Parathyroid adenoma (tissue), 2 donors: Measurements from ENCODE around the gene RABGAP1.

Experiments
- H2AFZ ChIP-seq: fragments of 300-600 bp; sonication (generic); one replicate; pipeline ENCODE4 v1.7.0; 2017; ENCODE audit warnings: antibody characterized with exemption, mild to moderate bottlenecking
- H3K27ac ChIP-seq: fragments of 300-600 bp; sonication (generic); one replicate; pipeline ENCODE4 v1.7.0; 2017
- H3K27me3 ChIP-seq: fragments of 300-600 bp; sonication (generic); one replicate; pipeline ENCODE4 v1.7.0; 2017; ENCODE audit warnings: low read length; ENCODE audit not compliant: control insufficient read depth, insufficient read depth
- H3K36me3 ChIP-seq: fragments of 300-600 bp; sonication (generic); one replicate; pipeline ENCODE4 v1.7.0; 2017; ENCODE audit warnings: low read length; ENCODE audit not compliant: control insufficient read depth, insufficient read depth
- H3K4me1 ChIP-seq: fragments of 300-600 bp; sonication (generic); one replicate; pipeline ENCODE4 v1.7.0; 2017; ENCODE audit warnings: control low read depth
- H3K4me2 ChIP-seq: fragments of 300-600 bp; sonication (generic); one replicate; pipeline ENCODE4 v1.7.0; 2017; ENCODE audit warnings: low read length
- H3K4me3 ChIP-seq: fragments of 300-600 bp; sonication (generic); one replicate; pipeline ENCODE4 v1.7.0; 2017; ENCODE audit warnings: low read depth, low read length
- H3K79me2 ChIP-seq: fragments of 300-600 bp; sonication (generic); one replicate; pipeline ENCODE4 v1.7.0; 2017; ENCODE audit warnings: control low read depth
- H3K9ac ChIP-seq: fragments of 300-600 bp; sonication (generic); one replicate; pipeline ENCODE4 v1.7.0; 2017; ENCODE audit warnings: mild to moderate bottlenecking
- H3K9me3 ChIP-seq: fragments of 300-600 bp; sonication (generic); one replicate; pipeline ENCODE4 v1.7.0; 2017; ENCODE audit warnings: low read length; ENCODE audit not compliant: control insufficient read depth
- TF ChIP-seq, protein P1 (sequence below): fragments of 300-600 bp; sonication (generic); IDR thresholded peaks from one replicate; pipeline ENCODE4 v1.7.0; 2017; ENCODE audit warnings: antibody characterized with exemption, mild to moderate bottlenecking
- donor health status: primary hyperparathyroidism.

RABGAP1 gene

GRCh38 chr9:123035791-123036190, 95.0 kb downstream of the RABGAP1 start:
- no peaks in the 10 kb centered on the region for H3K36me3 ChIP-seq
- H3K4me3 ChIP-seq: no peak overlapping the region
- no peaks in the 10 kb centered on the region for H3K9me3 ChIP-seq
- H3K4me2 ChIP-seq: no peak overlapping the region
- no peak overlapping the region for H2AFZ ChIP-seq
- H3K79me2 ChIP-seq: peaks cover 2% of the 10 kb centered on the region
- H3K4me1 ChIP-seq: no peaks in the 10 kb centered on the region
- no peaks in the 10 kb centered on the region for H3K27me3 ChIP-seq
- TF ChIP-seq, protein P1, sequence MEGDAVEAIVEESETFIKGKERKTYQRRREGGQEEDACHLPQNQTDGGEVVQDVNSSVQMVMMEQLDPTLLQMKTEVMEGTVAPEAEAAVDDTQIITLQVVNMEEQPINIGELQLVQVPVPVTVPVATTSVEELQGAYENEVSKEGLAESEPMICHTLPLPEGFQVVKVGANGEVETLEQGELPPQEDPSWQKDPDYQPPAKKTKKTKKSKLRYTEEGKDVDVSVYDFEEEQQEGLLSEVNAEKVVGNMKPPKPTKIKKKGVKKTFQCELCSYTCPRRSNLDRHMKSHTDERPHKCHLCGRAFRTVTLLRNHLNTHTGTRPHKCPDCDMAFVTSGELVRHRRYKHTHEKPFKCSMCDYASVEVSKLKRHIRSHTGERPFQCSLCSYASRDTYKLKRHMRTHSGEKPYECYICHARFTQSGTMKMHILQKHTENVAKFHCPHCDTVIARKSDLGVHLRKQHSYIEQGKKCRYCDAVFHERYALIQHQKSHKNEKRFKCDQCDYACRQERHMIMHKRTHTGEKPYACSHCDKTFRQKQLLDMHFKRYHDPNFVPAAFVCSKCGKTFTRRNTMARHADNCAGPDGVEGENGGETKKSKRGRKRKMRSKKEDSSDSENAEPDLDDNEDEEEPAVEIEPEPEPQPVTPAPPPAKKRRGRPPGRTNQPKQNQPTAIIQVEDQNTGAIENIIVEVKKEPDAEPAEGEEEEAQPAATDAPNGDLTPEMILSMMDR: no peak
- H3K27ac ChIP-seq: no peak overlapping the region
- no peak overlapping the region for H3K9ac ChIP-seq

- no peaks in the 10 kb centered on the region for H3K4me1 ChIP-seq
- H2AFZ ChIP-seq: no peak overlapping the region
Observed at GRCh38 chr9:123036893-123037545, 96.2 kb downstream of the RABGAP1 start.

GRCh38 chr9:123039617-123040219, 98.9 kb downstream of the RABGAP1 start:
- no peaks in the 10 kb centered on the region for H3K36me3 ChIP-seq
- no peaks in the 10 kb centered on the region for H3K4me1 ChIP-seq
- H3K79me2 ChIP-seq: peaks cover 2% of the 10 kb centered on the region
- no peaks in the 10 kb centered on the region for H3K27me3 ChIP-seq
- TF ChIP-seq, protein P1: no peak
- H2AFZ ChIP-seq: no peak overlapping the region
- H3K27ac ChIP-seq: no peak overlapping the region
- no peak overlapping the region for H3K4me2 ChIP-seq
- no peak overlapping the region for H3K9ac ChIP-seq
- no peak overlapping the region for H3K4me3 ChIP-seq
- H3K9me3 ChIP-seq: no peaks in the 10 kb centered on the region

More at GRCh38 chr9:123036893-123037545, 96.2 kb downstream of the RABGAP1 start:
- TF ChIP-seq, protein P1: no peak
- H3K36me3 ChIP-seq: no peaks in the 10 kb centered on the region
- H3K9ac ChIP-seq: no peak overlapping the region
- H3K27ac ChIP-seq: no peak overlapping the region
- no peaks in the 10 kb centered on the region for H3K9me3 ChIP-seq
- peaks cover 2% of the 10 kb centered on the region for H3K79me2 ChIP-seq
- no peak overlapping the region for H3K4me3 ChIP-seq
- H3K27me3 ChIP-seq: no peaks in the 10 kb centered on the region
- no peak overlapping the region for H3K4me2 ChIP-seq

GRCh38 chr9:123040801-123041200, 100.0 kb downstream of the RABGAP1 start:
- no peak overlapping the region for H3K27ac ChIP-seq
- no peaks in the 10 kb centered on the region for H3K9me3 ChIP-seq
- H3K4me3 ChIP-seq: no peak overlapping the region
- TF ChIP-seq, protein P1: no peak
- no peak overlapping the region for H3K4me2 ChIP-seq
- no peak overlapping the region for H3K9ac ChIP-seq
- no peaks in the 10 kb centered on the region for H3K27me3 ChIP-seq
- no peaks in the 10 kb centered on the region for H3K4me1 ChIP-seq
- no peaks in the 10 kb centered on the region for H3K79me2 ChIP-seq
- no peak overlapping the region for H2AFZ ChIP-seq
- H3K36me3 ChIP-seq: no peaks in the 10 kb centered on the region

DNA sequence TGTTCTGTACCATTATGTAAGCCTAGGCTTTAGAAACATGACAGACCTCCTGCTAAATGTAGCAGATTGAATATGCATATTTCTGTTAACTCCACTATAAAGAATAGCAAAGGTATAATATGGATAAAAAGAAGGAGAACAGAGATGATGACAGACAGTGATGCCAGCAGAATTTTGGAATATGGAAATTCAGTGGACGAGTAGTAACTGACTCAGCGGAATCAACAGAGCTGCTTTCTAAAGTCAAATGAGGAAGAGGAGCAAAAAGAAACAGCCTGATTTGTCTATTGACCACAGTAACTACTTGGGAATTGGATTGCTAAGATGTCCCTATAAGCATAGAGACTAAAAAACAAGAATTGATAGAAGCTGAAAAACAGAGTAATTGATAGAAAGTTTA, 100.7 kb downstream of the RABGAP1 start:
- TF ChIP-seq, protein P1: no peak
- no peak overlapping the region for H3K4me2 ChIP-seq
- no peaks in the 10 kb centered on the region for H3K27me3 ChIP-seq
- no peak overlapping the region for H3K4me3 ChIP-seq
- H3K9me3 ChIP-seq: no peaks in the 10 kb centered on the region
- H3K79me2 ChIP-seq: no peaks in the 10 kb centered on the region
- no peak overlapping the region for H3K27ac ChIP-seq
- H3K4me1 ChIP-seq: no peaks in the 10 kb centered on the region
- H3K36me3 ChIP-seq: no peaks in the 10 kb centered on the region
- H2AFZ ChIP-seq: no peak overlapping the region
- H3K9ac ChIP-seq: no peak overlapping the region
